Stomach (tissue), 4 donors: ENCODE measurements around the gene MYCBPAP.

Experiments used
- EP300 ChIP-seq: sonication (generic); formaldehyde crosslinking; IDR thresholded peaks from one replicate; pipeline ENCODE4 v1.6.1; 2017; ENCODE audit warnings: antibody characterized with exemption
- POLR2A ChIP-seq, 4 donors: fragments of 450-650 bp; IDR thresholded peaks; one replicate each; pipeline ENCODE4 v1.6.1; 2016; ENCODE audit warnings: antibody characterized with exemption in 4 of 4, control low read depth in 2 of 4, mild to moderate bottlenecking in 1 of 4, moderate library complexity in 1 of 4
- POLR2AphosphoS5 ChIP-seq, 3 donors: sonication (generic); formaldehyde crosslinking; IDR thresholded peaks; one replicate each; pipeline ENCODE4 v1.6.1; 2016; ENCODE audit warnings: antibody characterized with exemption in 3 of 3
- TF ChIP-seq, protein P1 (sequence below), 7 experiments: fragments of 450-650 bp in 4 of 7; fragments of 200-600 bp in 3 of 7; sonication (generic) in 3 of 7; IDR thresholded peaks; one replicate each; pipeline ENCODE4 v1.5.1; 2016 to 2019; ENCODE audit warnings: antibody characterized with exemption in 7 of 7, control low read depth in 2 of 7, mild to moderate bottlenecking in 1 of 7

DNA sequence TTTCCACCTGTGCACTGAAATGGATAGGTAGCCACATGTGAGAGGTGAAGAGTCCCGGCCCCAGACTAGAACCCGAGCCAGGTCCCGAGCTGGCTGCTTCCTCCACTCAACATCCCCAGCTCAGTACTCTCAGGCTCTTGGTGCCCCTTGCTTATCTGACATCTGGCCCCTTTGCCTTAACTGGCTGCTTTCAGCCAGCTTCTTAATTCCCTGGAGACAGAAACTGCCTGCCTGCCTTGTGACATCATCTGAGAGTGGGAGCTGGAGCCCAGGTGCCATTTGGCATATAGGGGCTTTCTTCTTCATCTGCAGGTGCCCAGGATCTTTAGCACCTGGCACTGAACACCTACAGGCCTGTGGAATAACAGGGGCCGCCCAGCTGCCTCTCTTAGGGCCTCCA is 48.5 kb upstream of the MYCBPAP start:
- TF ChIP-seq, protein P1, sequence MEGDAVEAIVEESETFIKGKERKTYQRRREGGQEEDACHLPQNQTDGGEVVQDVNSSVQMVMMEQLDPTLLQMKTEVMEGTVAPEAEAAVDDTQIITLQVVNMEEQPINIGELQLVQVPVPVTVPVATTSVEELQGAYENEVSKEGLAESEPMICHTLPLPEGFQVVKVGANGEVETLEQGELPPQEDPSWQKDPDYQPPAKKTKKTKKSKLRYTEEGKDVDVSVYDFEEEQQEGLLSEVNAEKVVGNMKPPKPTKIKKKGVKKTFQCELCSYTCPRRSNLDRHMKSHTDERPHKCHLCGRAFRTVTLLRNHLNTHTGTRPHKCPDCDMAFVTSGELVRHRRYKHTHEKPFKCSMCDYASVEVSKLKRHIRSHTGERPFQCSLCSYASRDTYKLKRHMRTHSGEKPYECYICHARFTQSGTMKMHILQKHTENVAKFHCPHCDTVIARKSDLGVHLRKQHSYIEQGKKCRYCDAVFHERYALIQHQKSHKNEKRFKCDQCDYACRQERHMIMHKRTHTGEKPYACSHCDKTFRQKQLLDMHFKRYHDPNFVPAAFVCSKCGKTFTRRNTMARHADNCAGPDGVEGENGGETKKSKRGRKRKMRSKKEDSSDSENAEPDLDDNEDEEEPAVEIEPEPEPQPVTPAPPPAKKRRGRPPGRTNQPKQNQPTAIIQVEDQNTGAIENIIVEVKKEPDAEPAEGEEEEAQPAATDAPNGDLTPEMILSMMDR (IDR thresholded peaks at IDR 0.05) = no peak
- TF ChIP-seq POLR2AphosphoS5 (IDR thresholded peaks at IDR 0.05) (no peak), POLR2A (IDR thresholded peaks at IDR 0.05) (no peak), EP300 (no peak)
